ENCODE measurements around the gene CDH13. TPM values are rescaled to one million over a fixed set of nuclear protein-coding genes. Genes with fewer than 3 reads are reported as not detected.

The CDH13 gene
- total and polyA plus RNA-seq, 9 of the 15 experiments (the other 6 are each of a cell fraction or from before 2014, with no cell fraction given), result 0.03 TPM; not detected in 8

DNA sequence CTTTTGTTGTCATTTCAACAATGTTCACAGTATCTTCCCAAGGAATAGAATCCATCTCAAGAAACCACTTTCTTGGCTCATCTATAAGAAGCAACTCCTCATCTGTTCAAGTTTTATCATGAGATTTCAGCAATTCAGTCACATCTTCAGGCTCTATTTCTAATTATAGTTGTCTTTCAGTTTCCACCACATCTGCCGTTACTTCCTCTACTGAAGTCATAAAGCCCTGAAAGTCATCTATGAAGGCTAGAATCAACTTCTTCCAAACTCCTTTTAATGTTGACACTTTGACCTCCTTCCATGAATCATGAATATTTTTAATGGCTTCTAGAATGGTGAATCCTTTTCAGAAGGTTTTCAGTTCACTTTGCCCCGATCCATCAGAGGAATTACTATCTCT lies 102.1 kb downstream of the CDH13 start (continued):
- TF ChIP-seq, protein P1, sequence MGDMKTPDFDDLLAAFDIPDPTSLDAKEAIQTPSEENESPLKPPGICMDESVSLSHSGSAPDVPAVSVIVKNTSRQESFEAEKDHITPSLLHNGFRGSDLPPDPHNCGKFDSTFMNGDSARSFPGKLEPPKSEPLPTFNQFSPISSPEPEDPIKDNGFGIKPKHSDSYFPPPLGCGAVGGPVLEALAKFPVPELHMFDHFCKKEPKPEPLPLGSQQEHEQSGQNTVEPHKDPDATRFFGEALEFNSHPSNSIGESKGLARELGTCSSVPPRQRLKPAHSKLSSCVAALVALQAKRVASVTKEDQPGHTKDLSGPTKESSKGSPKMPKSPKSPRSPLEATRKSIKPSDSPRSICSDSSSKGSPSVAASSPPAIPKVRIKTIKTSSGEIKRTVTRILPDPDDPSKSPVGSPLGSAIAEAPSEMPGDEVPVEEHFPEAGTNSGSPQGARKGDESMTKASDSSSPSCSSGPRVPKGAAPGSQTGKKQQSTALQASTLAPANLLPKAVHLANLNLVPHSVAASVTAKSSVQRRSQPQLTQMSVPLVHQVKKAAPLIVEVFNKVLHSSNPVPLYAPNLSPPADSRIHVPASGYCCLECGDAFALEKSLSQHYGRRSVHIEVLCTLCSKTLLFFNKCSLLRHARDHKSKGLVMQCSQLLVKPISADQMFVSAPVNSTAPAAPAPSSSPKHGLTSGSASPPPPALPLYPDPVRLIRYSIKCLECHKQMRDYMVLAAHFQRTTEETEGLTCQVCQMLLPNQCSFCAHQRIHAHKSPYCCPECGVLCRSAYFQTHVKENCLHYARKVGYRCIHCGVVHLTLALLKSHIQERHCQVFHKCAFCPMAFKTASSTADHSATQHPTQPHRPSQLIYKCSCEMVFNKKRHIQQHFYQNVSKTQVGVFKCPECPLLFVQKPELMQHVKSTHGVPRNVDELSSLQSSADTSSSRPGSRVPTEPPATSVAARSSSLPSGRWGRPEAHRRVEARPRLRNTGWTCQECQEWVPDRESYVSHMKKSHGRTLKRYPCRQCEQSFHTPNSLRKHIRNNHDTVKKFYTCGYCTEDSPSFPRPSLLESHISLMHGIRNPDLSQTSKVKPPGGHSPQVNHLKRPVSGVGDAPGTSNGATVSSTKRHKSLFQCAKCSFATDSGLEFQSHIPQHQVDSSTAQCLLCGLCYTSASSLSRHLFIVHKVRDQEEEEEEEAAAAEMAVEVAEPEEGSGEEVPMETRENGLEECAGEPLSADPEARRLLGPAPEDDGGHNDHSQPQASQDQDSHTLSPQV (IDR thresholded peaks at IDR 0.05), result no peak

DNA sequence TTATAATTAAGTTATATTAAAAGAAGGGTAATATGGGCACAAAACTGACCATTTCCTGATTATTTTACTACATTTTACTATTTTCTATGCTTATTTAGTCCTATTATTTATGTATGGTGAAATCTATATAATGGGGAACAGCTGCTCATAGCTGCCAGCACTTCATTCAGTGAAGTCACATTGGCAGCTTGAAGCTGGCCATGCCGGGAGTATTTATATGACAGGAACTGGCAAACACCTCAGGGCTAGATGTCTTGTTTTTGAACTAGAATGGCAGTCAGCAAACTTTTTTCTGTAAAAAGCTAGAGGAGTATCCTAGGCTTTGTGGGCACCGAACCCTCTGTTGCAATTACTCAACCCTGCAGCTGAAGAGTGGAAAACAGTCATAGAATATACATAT lies 104.1 kb downstream of the CDH13 start:
- Histone ChIP-seq H3K4me2 (ENCODE audit: insufficient read depth, low read length) (no peak overlapping the region), H3K36me3 (ENCODE audit: control insufficient read depth, insufficient read depth, low read length) (no peaks in the 10 kb centered on the region), H3K9ac (ENCODE audit: insufficient read depth in 1 of 2, low read depth in 2 of 2, low read length in 2 of 2) (no peak overlapping the region), H3K4me1 (replicated peaks in 1 of 2; ENCODE audit: control insufficient read depth in 2 of 2, insufficient read depth in 2 of 2, low read length in 2 of 2) (no peaks in the 10 kb centered on the region), H4K20me1 (replicated peaks; ENCODE audit: control insufficient read depth, insufficient read depth, low read length) (no peaks in the 10 kb centered on the region), H3K79me2 (ENCODE audit: control insufficient read depth, insufficient read depth, low read length) (no peaks in the 10 kb centered on the region), H3K9me1 (ENCODE audit: control insufficient read depth, insufficient read depth, low read length) (no peaks in the 10 kb centered on the region), H2AFZ (ENCODE audit: low read depth, low read length) (no peak overlapping the region), H3K27ac (ENCODE audit: extremely low read depth, low read depth, low read length) (no peak overlapping the region), H3K27me3 (ENCODE audit: control insufficient read depth in 2 of 2, insufficient read depth in 2 of 2, low read length in 2 of 2) (no peaks in the 10 kb centered on the region), H3K9me3 (replicated peaks; ENCODE audit: control insufficient read depth, insufficient read depth, low read depth, low read length) (no peaks in the 10 kb centered on the region), H3K4me3 (no peak overlapping the region)
- DNase-seq (ENCODE audit: extremely low read depth in 1 of 4, low spot score in 3 of 4) (no peak), FAIRE-seq (no peak), ATAC-seq (no peak)
- TF ChIP-seq, protein P2, sequence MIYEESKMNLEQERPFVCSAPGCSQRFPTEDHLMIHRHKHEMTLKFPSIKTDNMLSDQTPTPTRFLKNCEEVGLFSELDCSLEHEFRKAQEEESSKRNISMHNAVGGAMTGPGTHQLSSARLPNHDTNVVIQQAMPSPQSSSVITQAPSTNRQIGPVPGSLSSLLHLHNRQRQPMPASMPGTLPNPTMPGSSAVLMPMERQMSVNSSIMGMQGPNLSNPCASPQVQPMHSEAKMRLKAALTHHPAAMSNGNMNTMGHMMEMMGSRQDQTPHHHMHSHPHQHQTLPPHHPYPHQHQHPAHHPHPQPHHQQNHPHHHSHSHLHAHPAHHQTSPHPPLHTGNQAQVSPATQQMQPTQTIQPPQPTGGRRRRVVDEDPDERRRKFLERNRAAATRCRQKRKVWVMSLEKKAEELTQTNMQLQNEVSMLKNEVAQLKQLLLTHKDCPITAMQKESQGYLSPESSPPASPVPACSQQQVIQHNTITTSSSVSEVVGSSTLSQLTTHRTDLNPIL (CRISPR knock-in tag; IDR thresholded peaks at IDR 0.05), result no peak
- no peak for TF ChIP-seq SRF (CRISPR knock-in tag; IDR thresholded peaks at IDR 0.05)
- no peak for TF ChIP-seq CCNT2 (IDR thresholded peaks at IDR 0.05; ENCODE audit: borderline replicate concordance, extremely low read depth, insufficient read length, low read depth, low read length)
- no peak for TF ChIP-seq SRSF1 (IDR thresholded peaks at IDR 0.05; ENCODE audit: low read depth, low read length)
- TF ChIP-seq FOS (IDR thresholded peaks at IDR 0.05; ENCODE audit: extremely low read depth, insufficient read length), result no peak
- TF ChIP-seq PHF8 (IDR thresholded peaks at IDR 0.05; ENCODE audit: borderline replicate concordance, low read length), result no peak
- no peak for TF ChIP-seq HNRNPK (IDR thresholded peaks at IDR 0.05; ENCODE audit: low read depth, low read length, poor library complexity, severe bottlenecking)
- no peak for TF ChIP-seq NFATC3 (IDR thresholded peaks at IDR 0.05)
- no TSS peak for BruUV-seq (replicated peaks)
- POLR2A ChIA-PET, result interaction anchor here (0.6 to 1.2 kb wide), 2 partner anchors 17 to 413 kb away, joined by 3 to 5 read pairs; no protein-coding TSS in a partner anchor
- in situ Hi-C loops (cut with MboI) (no loop called here), intact Hi-C loops (cut with micrococcal nuclease) (no loop called here)
- WGBS (ENCODE audit: insufficient coverage, low coverage, missing lambda C conversion rate), result 0% methylated on average over 2 of the region's 2 CpGs
- CTCF ChIA-PET (ENCODE audit: low intra/inter-chr PET ratio), result no interaction called here

Measured in K562 (cell line).